G401.6 (cell line): ENCODE data around the gene SLC22A4.

Source experiments
- FAIRE-seq: peaks from 2 replicates; lab custom pipeline; 2012; peaks lifted over from hg19 to GRCh38; lab: Jason Lieb, UNC

Gene SLC22A4

DNA sequence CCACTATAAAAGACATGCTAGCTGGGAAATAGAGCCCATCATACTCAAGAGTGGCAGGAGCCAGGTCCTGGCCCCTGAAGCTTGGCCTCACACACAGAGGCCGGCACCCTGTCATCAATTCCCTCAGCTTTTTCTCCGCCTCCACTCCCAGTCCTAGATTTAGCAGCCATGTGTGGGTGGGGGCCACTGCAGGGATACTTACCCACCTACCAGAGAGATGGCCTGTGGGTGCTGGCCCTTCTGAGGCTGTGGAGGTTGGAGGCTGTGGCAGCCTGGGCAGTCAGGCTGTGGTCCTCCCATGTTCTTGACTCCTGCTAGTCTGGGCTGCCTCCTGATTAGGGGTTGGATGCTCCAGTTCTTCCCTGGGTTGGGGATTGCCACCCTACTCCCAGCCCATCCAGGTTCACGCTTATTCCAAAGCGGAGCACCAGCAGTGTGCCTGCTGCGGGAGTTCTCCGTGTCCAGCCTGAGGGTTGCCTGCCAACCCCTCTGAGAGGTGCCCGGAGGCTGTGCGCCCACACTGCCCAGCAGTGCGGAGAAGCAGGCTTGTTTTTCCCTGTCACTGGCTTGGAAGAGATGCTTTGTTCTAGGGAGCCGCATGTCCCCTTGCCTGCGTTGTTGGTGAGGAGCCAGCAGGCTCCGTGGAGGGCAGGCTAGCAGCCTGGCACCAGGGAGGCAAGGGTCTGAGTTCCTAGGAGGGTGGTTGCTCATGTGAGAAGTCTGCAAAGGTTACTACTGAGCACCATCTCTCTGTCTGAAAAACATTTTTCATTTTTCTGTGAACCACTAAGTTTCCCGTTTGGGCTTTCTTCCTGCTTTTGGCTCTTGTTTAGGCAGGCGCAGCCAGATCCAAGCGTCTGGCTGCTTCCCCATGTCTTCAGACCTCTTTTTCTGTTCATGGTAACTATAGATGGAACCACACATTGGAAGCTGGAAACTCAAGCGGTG lies 82.8 kb downstream of the SLC22A4 start:
- FAIRE-seq: no peak

DNA sequence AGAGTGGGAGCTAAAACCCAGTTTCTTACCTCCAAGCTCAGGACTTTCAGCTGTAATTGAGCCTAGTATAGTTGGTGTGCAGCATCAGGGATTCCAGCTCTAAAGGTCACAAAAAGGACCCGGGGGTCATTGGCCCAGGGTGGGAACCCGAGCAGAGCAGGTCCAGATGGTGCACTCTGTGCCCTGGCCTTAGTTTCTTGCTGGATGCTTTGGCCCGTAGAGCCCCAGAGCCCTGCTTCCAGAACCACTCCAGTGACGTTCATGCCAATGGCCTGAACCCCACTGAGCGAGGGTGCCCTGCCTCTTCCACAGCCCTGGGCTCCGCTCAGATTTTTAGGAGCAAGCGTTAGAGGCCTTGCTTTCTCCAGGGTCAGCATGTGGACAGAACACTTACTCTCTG lies 83.5 kb downstream of the SLC22A4 start:
- no peak for FAIRE-seq

DNA sequence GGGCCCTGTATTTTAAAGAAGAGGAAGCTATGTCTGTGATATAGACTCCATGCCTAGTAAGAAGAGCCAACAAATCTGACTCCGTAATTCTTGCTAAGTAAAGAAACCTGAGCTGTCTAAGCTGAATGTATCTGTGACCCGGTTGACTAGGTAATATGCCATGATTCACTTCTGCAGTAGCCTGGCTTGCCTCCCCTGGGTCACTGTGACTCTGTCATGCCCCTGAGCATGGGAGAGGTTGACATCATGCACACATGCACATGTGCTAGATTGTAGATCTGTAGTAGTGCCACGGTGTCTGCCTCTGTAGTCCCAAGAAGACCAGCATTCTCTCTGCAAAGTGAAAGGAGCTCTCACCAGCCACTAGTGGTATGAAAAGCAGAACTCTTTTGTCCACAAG lies 84.4 kb downstream of the SLC22A4 start:
- FAIRE-seq: no peak

DNA sequence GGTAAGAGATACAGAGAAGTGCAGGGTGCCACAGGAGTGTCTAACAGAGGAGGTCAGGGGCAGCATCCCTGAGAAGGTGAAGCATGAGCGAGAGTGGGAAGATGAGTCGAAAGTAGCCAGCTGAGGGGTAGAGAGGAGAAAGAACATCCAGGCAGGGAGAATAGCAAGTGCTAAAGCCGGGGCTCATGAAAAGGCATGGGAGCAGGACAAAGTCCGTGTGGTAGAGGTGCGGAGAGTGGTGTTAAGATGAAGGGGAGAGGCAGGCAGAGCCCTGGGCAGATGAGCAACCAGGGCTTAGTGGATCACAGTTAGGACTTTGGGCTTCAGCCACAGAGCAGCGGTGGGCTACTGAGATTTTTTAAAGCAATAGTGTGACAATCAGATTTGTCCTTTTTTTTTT lies 85.9 kb downstream of the SLC22A4 start:
- no peak for FAIRE-seq

DNA sequence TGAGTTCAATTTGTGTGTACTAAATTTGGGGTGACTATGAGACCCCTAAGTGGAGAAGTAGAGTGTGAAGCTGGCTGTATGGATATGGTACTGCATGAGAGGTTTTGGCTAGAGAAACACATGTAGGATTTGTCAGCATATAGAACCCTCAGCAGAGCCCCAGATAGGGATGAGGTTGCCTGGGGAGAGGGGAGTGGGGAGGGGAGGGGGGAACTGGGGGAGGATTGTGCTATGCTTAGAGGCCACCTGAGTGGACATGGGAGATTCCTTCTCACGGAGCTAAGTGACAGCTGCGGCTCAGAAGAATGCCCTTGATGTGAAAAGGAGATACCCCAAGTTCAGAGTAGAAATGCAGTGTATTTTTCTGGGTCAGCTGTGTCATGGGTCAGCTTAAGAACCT lies 86.5 kb downstream of the SLC22A4 start:
- FAIRE-seq: no peak

DNA sequence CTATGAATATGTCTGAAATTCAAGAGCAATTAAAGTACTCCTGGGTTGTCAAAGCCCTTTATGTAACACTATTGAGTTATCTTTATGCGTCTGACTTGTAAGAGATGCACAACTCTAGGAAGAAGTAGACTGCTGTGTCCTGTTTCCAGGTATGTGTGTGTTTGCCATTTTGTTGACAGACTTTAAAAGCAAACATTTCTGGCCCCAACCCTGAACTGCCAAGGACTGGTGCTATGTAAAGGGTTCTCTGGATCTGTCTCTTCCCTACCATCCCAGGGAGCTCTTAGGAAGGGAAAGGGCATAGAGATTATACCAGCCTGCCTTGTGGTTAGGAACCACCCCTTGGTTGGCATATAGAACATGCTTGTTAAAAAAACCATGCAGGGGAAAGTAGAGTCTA lies 87.4 kb downstream of the SLC22A4 start:
- FAIRE-seq: no peak

DNA sequence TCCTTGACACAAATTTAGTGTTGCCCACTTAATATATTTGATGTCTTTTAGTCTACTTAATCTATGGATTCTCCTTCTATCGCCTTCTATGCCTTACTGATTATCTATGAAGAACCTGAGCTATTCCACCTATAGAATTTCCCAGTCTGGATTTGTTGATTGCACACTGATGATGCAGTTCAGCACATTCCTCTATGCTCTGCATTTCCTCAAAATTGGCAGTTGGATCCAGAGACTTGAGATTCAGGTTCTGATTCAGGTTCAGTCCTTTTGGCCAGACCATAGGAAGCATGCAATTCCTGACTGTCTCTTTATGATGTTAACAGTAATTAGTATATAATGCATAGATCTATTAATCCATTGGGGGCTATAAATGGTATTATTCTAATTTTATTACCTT lies 89.1 kb downstream of the SLC22A4 start:
- FAIRE-seq: no peak

DNA sequence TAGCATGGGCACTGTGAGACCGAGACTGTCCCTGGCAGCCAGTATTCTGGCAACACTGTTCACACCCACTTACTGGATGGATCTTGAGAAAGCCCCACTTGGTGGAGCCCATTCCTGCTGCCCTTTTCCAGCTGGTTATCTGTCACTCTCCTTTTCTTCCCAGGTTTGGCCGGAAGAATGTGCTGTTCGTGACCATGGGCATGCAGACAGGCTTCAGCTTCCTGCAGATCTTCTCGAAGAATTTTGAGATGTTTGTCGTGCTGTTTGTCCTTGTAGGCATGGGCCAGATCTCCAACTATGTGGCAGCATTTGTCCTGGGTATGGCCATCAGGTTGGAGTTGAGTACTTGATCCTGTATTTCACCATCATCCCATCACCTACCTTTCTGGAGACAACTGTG lies 89.8 kb downstream of the SLC22A4 start:
- FAIRE-seq: no peak

DNA sequence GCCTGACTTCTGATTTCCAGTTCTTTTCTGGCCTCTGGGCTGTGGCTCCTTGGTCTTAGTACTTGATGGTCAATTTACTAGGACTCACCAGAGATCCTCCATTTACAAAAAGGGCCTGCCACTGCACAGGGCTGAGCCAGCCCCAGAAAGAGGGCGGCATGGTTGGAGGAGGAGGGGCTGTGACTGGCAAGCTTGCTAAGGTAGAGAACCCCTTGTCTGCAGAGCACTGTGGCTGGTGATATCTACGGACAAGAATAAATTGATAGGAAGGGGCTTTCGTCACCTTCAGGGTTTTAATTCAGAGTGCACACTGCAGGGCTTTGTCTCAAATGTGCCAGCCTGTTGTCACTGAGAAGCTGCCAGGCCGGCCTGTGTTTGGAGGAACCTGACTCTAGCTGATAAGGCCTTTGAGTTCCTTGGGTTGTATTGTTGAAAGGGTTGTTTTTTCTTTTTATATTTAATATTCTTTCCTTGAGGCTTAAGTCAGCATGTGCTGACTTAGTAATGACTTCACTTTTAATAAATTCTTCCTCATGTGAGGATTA lies 90.4 kb downstream of the SLC22A4 start:
- no peak for FAIRE-seq

DNA sequence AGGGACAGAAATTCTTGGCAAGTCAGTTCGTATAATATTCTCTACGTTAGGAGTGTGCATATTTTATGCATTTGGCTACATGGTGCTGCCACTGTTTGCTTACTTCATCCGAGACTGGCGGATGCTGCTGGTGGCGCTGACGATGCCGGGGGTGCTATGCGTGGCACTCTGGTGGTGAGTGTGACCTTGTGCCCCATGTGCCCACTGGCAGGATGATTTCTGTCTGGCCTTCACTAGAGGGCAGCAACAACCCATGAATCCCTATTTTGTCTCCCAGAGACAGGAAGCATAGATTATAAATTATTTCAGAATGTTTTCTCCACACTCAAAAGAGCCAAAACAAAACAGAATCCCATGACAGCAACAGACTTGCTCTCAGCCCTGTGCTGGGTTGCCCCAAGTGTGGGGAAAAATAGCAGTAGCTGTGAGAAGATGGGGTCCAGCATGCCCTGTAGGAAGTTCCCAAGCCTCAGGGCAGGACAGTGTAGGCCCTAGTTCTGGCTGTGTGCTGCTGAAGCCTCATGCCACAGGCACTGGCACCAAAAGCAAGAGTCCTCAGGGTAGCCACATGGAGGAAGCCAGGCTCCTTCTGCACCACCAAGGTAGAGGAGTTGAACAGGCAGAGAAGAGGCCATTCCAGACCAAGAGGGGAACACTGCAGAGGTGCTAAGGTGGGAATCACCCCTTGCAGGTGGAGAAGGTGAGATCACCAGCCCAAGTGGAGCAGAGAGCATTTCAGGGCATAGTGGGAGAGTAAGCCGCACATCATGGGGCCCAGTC lies 91.3 kb downstream of the SLC22A4 start:
- no peak for FAIRE-seq

DNA sequence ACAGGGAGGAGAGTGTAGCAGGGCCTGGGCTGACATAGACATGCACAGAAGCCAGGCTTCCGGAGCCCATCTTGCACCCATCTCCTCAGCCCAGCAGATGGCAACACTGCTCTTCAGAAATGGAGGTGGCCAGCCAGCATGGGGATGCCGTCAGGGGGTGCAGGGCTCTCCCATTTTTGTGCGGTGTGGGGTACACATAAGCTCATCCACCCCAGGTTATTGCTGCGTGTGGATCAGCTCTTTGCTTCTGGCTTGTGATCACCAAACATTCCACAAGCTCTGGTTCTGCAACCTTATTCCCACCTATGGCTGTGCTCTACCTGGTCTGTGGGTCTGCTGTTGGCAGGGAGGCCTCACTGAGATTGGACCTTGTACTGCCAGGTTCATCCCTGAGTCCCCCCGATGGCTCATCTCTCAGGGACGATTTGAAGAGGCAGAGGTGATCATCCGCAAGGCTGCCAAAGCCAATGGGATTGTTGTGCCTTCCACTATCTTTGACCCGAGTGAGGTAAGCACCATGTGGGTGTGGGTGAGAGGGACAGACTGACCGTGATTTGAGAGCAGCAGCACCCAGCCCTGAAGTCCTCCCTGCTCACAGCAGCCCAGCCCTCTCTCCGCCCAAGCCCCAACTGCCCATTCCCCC lies 92.6 kb downstream of the SLC22A4 start:
- FAIRE-seq: no peak

DNA sequence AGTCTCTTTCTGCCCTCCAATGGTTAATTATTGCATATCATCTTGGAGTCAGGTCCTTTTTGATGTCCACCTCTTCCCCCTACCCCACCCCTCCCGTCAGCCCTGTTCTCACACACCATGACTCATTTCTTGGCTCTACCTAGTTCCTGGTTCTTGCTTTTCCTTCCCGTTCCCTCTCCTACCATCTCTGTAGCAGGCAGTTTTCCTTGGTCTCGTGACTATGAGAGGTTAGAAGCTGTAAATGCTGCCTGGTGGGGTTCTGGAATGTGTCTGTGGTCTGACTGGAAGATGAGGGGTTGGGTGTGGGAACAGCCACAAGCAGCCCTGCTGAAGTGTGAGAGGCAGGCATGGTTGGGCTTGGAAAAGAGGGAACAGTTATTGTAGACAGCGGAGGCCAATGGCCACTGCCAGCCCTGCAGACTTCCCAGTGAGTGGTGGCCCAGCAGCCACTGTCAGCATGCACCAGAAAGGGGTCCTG lies 93.5 kb downstream of the SLC22A4 start:
- FAIRE-seq: no peak

DNA sequence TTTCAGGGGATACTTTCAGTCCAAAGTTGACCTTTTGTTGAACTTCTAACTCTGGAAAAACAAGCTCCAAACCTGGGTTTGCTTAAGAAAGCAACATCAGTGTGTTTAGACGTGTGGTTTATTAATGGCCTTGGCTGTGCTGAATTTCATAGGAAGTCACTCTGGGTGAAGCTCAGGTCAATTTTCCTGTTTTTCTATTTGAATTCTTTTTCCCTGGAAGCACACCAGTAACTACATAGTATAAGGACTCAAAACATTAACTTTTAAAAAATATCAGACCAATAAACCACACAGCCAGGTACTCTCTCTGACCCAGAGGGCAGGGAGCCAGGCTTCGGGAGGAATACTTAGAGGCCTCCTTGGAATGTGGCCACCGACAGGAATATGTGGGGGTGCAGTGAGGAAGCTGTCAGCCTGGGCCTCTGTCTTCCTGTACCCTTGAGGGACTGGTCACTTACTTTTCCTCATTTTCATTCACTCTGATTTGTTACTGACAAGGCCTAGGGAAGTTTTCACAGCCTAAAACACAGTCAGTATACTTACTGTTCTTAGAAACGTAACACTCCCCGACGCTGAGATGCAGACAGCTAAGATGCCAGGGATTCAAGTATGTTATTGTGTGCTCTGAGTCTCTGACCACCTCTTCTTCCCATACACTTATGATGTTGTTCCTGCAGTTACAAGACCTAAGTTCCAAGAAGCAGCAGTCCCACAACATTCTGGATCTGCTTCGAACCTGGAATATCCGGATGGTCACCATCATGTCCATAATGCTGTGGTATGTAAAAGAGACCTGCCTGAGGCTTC lies 94.3 kb downstream of the SLC22A4 start:
- no peak for FAIRE-seq

DNA sequence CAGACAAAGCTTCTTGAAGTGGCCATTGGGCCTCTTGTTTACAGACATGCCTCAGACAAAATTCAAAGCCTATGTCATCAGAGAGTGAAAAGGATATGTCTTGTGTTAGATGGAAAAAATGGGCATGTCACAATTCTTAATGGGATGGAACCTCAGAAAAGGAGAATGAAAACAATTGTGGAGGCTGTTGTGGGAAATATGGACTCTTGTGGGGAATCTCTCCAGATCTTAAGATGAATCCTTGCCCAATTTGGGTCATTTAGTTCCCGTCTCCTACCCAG lies 94.8 kb downstream of the SLC22A4 start:
- no peak for FAIRE-seq

DNA sequence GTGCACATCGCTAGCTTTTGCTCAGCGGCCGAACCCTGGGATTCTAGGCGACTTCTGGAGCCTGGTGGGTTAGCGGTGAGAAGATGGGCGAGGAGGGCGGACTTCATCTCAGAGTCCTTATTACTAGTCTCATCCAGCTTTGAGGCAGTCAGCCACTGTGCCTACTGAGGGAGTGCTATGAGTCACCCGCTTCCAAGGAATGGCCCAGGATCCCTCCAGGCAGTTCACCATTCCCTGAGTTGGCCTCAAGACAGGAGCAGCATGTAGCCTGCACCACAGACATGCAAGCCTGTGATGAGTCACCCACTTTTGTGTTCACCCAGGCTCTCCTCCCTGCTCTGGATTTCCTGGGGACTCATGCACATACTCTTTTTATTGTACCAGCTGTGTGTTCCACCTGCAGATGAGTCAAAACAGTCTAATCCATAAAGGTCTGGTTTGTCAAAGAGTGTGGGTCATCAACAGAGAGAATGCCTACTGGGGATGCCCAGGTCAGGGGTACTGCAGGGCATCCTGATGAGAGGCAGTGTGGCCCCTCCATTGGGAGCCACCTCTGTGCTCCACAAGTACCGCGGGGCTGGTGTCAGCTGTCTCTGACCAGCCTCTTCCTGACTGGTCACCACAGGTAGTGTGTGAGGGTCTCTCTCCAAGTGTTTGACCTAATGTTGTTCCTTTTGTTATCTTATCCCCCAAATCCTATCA lies 95.5 kb downstream of the SLC22A4 start:
- no peak for FAIRE-seq

DNA sequence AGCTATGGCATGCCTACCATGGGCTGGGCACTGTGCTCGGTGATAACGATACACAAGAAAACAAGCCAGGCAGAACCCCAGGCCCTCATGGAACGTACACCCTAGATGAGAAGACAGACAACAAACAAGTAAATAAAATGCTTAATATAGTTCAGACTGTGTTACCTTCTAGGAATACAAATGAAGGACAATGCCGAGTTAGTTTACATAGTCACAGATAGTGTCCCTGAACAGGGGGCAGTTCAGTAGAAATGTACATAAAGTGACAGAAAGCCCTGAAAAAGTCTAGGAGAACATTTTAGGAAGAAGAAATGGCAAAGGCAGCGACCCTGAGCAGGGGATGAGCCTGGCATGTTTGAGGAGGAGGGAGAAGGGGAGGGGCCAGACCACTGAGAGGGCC lies 97.1 kb downstream of the SLC22A4 start:
- no peak for FAIRE-seq

DNA sequence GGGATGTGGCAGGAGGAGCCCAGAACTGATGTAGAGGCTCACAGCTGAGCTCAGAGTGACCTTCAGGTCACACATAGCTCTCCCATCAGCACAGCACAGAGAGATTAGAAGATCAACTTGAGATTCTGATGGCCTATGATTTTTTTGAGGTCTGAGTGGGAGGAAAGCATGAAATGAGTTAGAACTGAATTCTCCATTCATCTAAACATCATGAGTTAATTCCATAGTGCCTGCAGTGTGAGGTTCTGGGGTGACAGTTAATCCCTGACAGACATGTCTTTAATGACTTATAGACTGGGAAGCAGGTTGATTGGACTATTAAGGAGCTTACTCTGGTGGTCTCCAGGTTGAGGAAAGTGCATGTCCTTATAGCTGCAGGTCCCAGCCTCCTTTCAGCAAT lies 97.7 kb downstream of the SLC22A4 start:
- FAIRE-seq: no peak

DNA sequence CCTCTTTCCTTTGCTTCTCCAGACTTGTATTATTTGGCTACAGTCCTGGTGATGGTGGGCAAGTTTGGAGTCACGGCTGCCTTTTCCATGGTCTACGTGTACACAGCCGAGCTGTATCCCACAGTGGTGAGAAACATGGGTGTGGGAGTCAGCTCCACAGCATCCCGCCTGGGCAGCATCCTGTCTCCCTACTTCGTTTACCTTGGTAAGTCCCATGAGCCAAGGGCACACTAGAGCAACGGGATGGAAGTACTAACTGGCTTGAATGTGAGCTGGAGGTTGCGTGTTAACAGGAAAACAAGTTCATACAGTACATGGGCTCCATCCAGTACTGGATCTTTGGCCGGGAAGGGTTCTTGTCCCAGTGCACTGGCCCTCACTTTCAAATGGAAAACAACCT lies 98.2 kb downstream of the SLC22A4 start:
- no peak for FAIRE-seq

DNA sequence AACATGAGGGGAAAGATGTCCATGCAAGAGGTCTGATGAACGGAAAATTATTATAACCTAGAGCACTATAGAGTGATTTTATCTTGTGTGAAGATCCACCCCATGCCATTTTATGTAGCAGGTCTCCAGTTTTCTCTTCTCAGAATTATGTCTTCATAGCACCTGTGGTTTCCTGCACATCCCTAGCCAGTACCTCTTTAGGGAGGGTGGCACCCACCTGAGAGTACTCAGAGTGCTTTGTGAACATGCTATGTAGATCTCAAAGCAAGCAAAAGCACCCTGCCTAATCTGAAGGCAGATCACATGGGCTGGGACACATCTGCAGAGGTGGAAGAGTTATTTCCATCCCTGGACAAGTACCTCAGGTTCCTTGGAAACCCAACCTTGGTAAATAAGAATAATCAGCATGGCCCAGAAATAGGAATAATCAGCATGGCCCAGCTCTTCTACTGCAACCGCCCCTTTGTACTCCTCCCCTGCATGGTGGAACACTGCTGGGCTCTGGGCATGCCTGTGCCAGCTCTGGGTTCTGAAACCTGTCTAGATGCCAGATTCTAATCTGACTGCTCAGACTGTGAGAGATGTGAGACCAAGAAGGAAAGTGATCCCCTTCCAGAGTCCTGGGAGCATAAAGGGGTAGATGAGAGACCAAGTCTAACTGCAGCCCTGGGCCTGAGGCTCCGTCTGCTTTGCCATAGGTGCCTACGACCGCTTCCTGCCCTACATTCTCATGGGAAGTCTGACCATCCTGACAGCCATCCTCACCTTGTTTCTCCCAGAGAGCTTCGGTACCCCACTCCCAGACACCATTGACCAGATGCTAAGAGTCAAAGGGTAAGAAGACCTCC lies 99.0 kb downstream of the SLC22A4 start:
- no peak for FAIRE-seq
